Measurements from ENCODE around the gene CENPT.
A peak's percentile ranks its signal among the peaks of the same experiment; 100 is the strongest.

The CENPT gene

GRCh38 chr16:67847064-67847861 is at the start of gene CENPT:
Gene CENPT, minus strand, starts transcription at chr16:67847693. Its CDS starts 13,834 bp downstream, at chr16:67833859.
- H3K4me3 ChIP-seq (replicated peaks in 1 of 2; ENCODE audit: low read depth in 2 of 2, low read length in 2 of 2) = peak within 1 kb of the TSS; percentile 92 to 95
- peak; percentile 56 to 72 for DNase-seq (ENCODE audit: low read depth in 2 of 2)
- no peak for TF ChIP-seq CTCF (IDR thresholded peaks at IDR 0.05; ENCODE audit: low read depth, low read length)

GRCh38 chr16:67897231-67897630 is 49.7 kb upstream of the CENPT start:
- DNase-seq (ENCODE audit: low read depth in 2 of 2) = peak; percentile 48 to 82
- H3K4me3 ChIP-seq (replicated peaks in 1 of 2; ENCODE audit: low read depth in 2 of 2, low read length in 2 of 2) = no peak overlapping the region
- no peak for TF ChIP-seq CTCF (IDR thresholded peaks at IDR 0.05; ENCODE audit: low read depth, low read length)

GRCh38 chr16:67893743-67894399 is 46.4 kb upstream of the CENPT start:
- TF ChIP-seq CTCF (IDR thresholded peaks at IDR 0.05; ENCODE audit: low read depth, low read length) = no peak
- H3K4me3 ChIP-seq (replicated peaks in 1 of 2; ENCODE audit: low read depth in 2 of 2, low read length in 2 of 2) = peak overlapping the region; percentile 88 to 90
- peak; percentile 15 to 25 for DNase-seq (ENCODE audit: low read depth in 2 of 2)

GRCh38 chr16:67892899-67893742 is 45.6 kb upstream of the CENPT start, which contains the start of gene PSKH1:
Gene PSKH1, plus strand, starts transcription at chr16:67893254. Its CDS starts 15,496 bp downstream, at chr16:67908750.
- TF ChIP-seq CTCF (IDR thresholded peaks at IDR 0.05; ENCODE audit: low read depth, low read length) = no peak
- DNase-seq (ENCODE audit: low read depth in 2 of 2) = peak; percentile 96
- H3K4me3 ChIP-seq (replicated peaks in 1 of 2; ENCODE audit: low read depth in 2 of 2, low read length in 2 of 2) = peak within 1 kb of the TSS; percentile 88 to 90

GRCh38 chr16:67892375-67892774 is 44.9 kb upstream of the CENPT start:
- DNase-seq (ENCODE audit: low read depth in 2 of 2) = no peak
- TF ChIP-seq CTCF (IDR thresholded peaks at IDR 0.05; ENCODE audit: low read depth, low read length) = no peak
- peak overlapping the region in 1 of 2 donors; percentile 49 for H3K4me3 ChIP-seq (replicated peaks in 1 of 2; ENCODE audit: low read depth in 2 of 2, low read length in 2 of 2)

GRCh38 chr16:67888331-67888730 is 40.8 kb upstream of the CENPT start:
- DNase-seq (ENCODE audit: low read depth in 2 of 2) = no peak
- no peak overlapping the region for H3K4me3 ChIP-seq (replicated peaks in 1 of 2; ENCODE audit: low read depth in 2 of 2, low read length in 2 of 2)
- no peak for TF ChIP-seq CTCF (IDR thresholded peaks at IDR 0.05; ENCODE audit: low read depth, low read length)
